WTC11 (cell line): ENCODE data around the gene CACNA2D1. TPM values are rescaled to one million over a fixed set of nuclear protein-coding genes. Genes with fewer than 3 reads are reported as not detected.

ENCODE experiments used
- ATAC-seq: fragments of 200-7000 bp; cut with Tn5 transposase; 2 replicates; pipeline ENCODE4 v1.10.0; 2021; ENCODE audit warnings: mild to moderate bottlenecking, moderate library complexity
- CTCF ChIA-PET: fragments of 300-600 bp; sonication (Branson Sonifier 250); formaldehyde crosslinking; loops from one replicate; lab custom pipeline; 2021; ENCODE audit warnings: antibody characterized with exemption; lab: Charles Lee
- POLR2A ChIA-PET: fragments of 350-600 bp; sonication (Branson Sonifier 250); formaldehyde crosslinking; loops from one replicate; lab custom pipeline; 2021; ENCODE audit warnings: antibody characterized with exemption; lab: Charles Lee
- DNase-seq: peaks from one replicate; pipeline ENCODE4 v3.0.0; 2021; ENCODE audit warnings: low spot score
- H3K27ac Mint-ChIP-seq: 2 replicates; pipeline ENCODE4 v1.8.0; 2021; ENCODE audit warnings: mixed read lengths
- H3K27me3 Mint-ChIP-seq: 2 replicates; pipeline ENCODE4 v1.8.0; 2021; ENCODE audit warnings: low read depth, mild to moderate bottlenecking, moderate library complexity, mixed read lengths
- H3K36me3 Mint-ChIP-seq: 2 replicates; pipeline ENCODE4 v1.8.0; 2021; ENCODE audit warnings: mixed read lengths
- H3K4me1 Mint-ChIP-seq: 2 replicates; pipeline ENCODE4 v1.8.0; 2022; ENCODE audit warnings: mixed read lengths
- H3K4me3 Mint-ChIP-seq: 2 replicates; pipeline ENCODE4 v1.8.0; 2021; ENCODE audit warnings: mild to moderate bottlenecking, moderate library complexity, mixed read lengths
- H3K9me3 Mint-ChIP-seq: 2 replicates; pipeline ENCODE4 v1.8.0; 2021; ENCODE audit warnings: mixed read lengths
- CBFB ChIP-seq: sonication (generic); formaldehyde crosslinking; IDR thresholded peaks from 2 replicates; pipeline ENCODE4 v1.8.1; 2022; ENCODE audit warnings: mild to moderate bottlenecking, low read depth, missing genetic modification reagents
- CREM ChIP-seq: sonication (generic); formaldehyde crosslinking; IDR thresholded peaks from 2 replicates; pipeline ENCODE4 v1.8.1; 2022; ENCODE audit warnings: mild to moderate bottlenecking, missing genetic modification reagents, moderate library complexity
- ETV6 ChIP-seq: sonication (generic); formaldehyde crosslinking; IDR thresholded peaks from 2 replicates; pipeline ENCODE4 v1.8.1; 2022; ENCODE audit warnings: mild to moderate bottlenecking, missing genetic modification reagents
- FOXJ3 ChIP-seq: sonication (generic); formaldehyde crosslinking; IDR thresholded peaks from 2 replicates; pipeline ENCODE4 v1.9.0; 2021; ENCODE audit warnings: missing genetic modification reagents, mild to moderate bottlenecking, borderline replicate concordance
- FOXP1 ChIP-seq: sonication (generic); formaldehyde crosslinking; IDR thresholded peaks from 2 replicates; pipeline ENCODE4 v1.8.0; 2022; ENCODE audit warnings: missing genetic modification reagents, mild to moderate bottlenecking, moderate library complexity, borderline replicate concordance
- GTF2I ChIP-seq: fragments of 250-450 bp; sonication (Bioruptor Pico); conservative IDR thresholded peaks from 2 replicates; pipeline ENCODE4 v1.4.0; 2021; ENCODE audit warnings: mild to moderate bottlenecking
- NFYB ChIP-seq: sonication (generic); formaldehyde crosslinking; conservative IDR thresholded peaks from 2 replicates; pipeline ENCODE4 v1.8.0; 2022; ENCODE audit warnings: low read depth, missing genetic modification reagents
- TCF7 ChIP-seq: sonication (generic); formaldehyde crosslinking; IDR thresholded peaks from 2 replicates; pipeline ENCODE4 v1.8.0; 2022; ENCODE audit warnings: mild to moderate bottlenecking, low read depth, missing genetic modification reagents, moderate library complexity
- ZNF396 ChIP-seq: fragments of 250-450 bp; sonication (Bioruptor Pico); IDR thresholded peaks from 2 replicates; pipeline ENCODE4 v1.8.0; 2021; ENCODE audit warnings: mild to moderate bottlenecking, moderate library complexity, borderline replicate concordance
- total RNA-seq: library from RNA; stranded (reverse); gene quantifications from 3 replicates; pipeline ENCODE4 v1.2.3, GENCODE V29; 2021
- TF ChIP-seq, protein P1 (sequence below): fragments of 250-450 bp; sonication (Bioruptor Pico); IDR thresholded peaks from 2 replicates; pipeline ENCODE4 v1.9.0; 2021; ENCODE audit warnings: mild to moderate bottlenecking
- TF ChIP-seq, protein P2 (sequence below): fragments of 250-450 bp; sonication (Bioruptor Pico); conservative IDR thresholded peaks from 2 replicates; pipeline ENCODE4 v1.9.0; 2021; ENCODE audit warnings: mild to moderate bottlenecking
- TF ChIP-seq, protein P3 (sequence below): fragments of 250-450 bp; sonication (Bioruptor Pico); IDR thresholded peaks from 2 replicates; pipeline ENCODE4 v1.8.0; 2021; ENCODE audit warnings: mild to moderate bottlenecking
- TF ChIP-seq, protein P4 (sequence below): sonication (generic); formaldehyde crosslinking; IDR thresholded peaks from 2 replicates; pipeline ENCODE4 v1.8.0; 2022; ENCODE audit warnings: mild to moderate bottlenecking, missing genetic modification reagents
- TF ChIP-seq, protein P5 (sequence below): sonication (generic); formaldehyde crosslinking; IDR thresholded peaks from 2 replicates; pipeline ENCODE4 v1.8.1; 2023; ENCODE audit warnings: mild to moderate bottlenecking, missing genetic modification reagents

CACNA2D1 gene
- total RNA-seq, 1 experiment from 2014 or later = 33.3 TPM

DNA sequence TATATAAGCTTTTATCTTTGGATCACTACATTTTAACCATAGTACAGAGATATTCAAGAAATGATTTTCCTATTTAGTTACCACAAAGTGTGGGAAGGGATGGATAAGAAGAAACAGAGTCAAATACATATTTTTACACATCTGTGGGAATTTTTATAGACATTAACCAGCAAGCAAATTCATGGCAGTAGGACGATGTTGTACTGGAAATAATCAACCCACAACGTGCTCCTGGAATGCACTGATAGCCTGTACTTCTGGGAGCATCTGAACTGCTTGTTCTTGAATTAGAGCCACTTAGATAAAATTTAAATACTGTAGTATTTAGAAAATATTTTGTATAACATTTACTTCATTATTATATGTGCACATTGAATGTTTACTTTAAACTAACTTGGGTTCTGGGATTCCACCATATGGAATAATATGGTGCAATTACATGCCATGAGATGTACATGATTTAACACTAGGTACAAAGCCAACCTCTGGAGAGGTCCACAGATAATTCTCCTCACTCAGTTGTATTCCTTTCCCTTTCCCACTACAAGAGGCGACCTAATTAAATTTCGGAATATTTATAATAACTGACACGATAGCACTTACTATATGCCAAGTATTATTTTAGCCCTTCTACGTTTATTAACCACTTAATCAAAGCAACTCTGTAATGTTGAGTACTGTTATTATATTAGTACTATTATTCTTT, 508.8 kb downstream of the CACNA2D1 start (continued):
- TF ChIP-seq, protein P1, sequence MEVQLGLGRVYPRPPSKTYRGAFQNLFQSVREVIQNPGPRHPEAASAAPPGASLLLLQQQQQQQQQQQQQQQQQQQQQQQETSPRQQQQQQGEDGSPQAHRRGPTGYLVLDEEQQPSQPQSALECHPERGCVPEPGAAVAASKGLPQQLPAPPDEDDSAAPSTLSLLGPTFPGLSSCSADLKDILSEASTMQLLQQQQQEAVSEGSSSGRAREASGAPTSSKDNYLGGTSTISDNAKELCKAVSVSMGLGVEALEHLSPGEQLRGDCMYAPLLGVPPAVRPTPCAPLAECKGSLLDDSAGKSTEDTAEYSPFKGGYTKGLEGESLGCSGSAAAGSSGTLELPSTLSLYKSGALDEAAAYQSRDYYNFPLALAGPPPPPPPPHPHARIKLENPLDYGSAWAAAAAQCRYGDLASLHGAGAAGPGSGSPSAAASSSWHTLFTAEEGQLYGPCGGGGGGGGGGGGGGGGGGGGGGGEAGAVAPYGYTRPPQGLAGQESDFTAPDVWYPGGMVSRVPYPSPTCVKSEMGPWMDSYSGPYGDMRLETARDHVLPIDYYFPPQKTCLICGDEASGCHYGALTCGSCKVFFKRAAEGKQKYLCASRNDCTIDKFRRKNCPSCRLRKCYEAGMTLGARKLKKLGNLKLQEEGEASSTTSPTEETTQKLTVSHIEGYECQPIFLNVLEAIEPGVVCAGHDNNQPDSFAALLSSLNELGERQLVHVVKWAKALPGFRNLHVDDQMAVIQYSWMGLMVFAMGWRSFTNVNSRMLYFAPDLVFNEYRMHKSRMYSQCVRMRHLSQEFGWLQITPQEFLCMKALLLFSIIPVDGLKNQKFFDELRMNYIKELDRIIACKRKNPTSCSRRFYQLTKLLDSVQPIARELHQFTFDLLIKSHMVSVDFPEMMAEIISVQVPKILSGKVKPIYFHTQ = no peak
- TF ChIP-seq CBFB = no peak

DNA sequence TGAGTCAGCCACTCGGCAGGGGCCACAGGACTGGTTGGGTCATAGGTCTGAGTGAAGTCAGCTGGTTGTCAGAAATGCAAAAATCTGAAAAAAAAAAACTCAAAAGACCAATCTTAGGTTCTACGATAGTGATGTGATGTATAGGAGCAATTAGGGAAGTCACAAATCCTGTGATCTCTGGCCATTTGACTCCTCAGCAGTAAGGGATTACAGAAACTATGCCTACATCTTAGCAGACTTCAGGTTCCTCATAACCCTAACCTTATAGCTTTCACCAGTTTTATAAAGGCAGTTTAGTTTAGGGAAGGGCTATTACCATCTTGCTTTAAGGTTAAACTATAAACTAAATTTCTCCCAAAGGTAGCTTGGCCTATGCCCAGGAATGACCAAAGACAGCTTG, 510.6 kb downstream of the CACNA2D1 start:
- DNase-seq (no peak), ATAC-seq (no peak)
- Mint-ChIP-seq H3K27me3 (no peaks in the 10 kb centered on the region), H3K27ac (no peak overlapping the region), H3K9me3 (peaks cover 3% of the 10 kb centered on the region; the same call in 1 of the 2 replicates), H3K4me1 (0 out of 2 replicates have a peak, but pooled peaks cover 2% of the 10 kb centered on the region), H3K4me3 (no peak overlapping the region), H3K36me3 (no peaks in the 10 kb centered on the region)
- ChIA-PET POLR2A (no interaction called here), CTCF (no interaction called here)
- TF ChIP-seq ETV6 (CRISPR knock-in tag) (no peak), TCF7 (CRISPR knock-in tag) (no peak), ZNF396 (CRISPR knock-in tag) (no peak), NFYB (CRISPR knock-in tag) (no peak), FOXJ3 (CRISPR knock-in tag) (no peak), CREM (no peak), GTF2I (CRISPR knock-in tag) (no peak), FOXP1 (CRISPR knock-in tag) (no peak)
- TF ChIP-seq, protein P2, sequence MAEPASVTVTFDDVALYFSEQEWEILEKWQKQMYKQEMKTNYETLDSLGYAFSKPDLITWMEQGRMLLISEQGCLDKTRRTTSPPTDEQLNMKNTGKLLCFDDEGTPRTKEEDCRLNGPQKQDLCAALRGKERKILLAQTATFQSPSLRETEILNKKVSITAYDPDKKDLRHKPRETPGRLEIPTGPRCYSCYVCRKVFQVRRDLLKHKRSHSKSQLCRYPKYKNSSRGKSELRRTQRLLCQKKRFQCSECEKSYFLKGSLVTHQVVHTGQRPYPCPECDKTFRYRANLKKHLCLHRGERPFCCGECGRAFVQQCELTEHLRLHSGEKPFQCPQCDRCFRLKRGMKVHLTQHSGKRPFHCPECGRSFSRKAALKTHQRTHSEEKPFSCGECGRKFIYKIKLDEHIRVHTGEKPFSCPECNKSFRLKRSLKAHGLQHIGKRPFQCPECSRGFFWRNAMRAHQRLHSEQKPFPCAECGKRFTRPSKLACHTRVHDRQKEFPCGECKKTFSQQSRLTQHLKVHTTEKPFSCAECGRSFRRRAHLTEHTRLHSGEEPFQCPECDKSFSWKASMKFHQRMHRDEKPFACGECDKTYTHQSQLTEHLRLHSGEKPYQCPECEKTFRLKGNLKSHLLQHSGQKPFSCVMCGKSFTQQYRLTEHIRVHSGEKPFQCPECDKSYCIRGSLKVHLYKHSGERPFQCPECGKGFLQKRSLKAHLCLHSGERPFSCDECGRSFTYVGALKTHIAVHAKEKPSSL (CRISPR knock-in tag) = no peak
- TF ChIP-seq, protein P3, sequence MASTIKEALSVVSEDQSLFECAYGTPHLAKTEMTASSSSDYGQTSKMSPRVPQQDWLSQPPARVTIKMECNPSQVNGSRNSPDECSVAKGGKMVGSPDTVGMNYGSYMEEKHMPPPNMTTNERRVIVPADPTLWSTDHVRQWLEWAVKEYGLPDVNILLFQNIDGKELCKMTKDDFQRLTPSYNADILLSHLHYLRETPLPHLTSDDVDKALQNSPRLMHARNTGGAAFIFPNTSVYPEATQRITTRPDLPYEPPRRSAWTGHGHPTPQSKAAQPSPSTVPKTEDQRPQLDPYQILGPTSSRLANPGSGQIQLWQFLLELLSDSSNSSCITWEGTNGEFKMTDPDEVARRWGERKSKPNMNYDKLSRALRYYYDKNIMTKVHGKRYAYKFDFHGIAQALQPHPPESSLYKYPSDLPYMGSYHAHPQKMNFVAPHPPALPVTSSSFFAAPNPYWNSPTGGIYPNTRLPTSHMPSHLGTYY (CRISPR knock-in tag) = no peak
- TF ChIP-seq, protein P4, sequence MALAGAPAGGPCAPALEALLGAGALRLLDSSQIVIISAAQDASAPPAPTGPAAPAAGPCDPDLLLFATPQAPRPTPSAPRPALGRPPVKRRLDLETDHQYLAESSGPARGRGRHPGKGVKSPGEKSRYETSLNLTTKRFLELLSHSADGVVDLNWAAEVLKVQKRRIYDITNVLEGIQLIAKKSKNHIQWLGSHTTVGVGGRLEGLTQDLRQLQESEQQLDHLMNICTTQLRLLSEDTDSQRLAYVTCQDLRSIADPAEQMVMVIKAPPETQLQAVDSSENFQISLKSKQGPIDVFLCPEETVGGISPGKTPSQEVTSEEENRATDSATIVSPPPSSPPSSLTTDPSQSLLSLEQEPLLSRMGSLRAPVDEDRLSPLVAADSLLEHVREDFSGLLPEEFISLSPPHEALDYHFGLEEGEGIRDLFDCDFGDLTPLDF = no peak
- TF ChIP-seq, protein P5, sequence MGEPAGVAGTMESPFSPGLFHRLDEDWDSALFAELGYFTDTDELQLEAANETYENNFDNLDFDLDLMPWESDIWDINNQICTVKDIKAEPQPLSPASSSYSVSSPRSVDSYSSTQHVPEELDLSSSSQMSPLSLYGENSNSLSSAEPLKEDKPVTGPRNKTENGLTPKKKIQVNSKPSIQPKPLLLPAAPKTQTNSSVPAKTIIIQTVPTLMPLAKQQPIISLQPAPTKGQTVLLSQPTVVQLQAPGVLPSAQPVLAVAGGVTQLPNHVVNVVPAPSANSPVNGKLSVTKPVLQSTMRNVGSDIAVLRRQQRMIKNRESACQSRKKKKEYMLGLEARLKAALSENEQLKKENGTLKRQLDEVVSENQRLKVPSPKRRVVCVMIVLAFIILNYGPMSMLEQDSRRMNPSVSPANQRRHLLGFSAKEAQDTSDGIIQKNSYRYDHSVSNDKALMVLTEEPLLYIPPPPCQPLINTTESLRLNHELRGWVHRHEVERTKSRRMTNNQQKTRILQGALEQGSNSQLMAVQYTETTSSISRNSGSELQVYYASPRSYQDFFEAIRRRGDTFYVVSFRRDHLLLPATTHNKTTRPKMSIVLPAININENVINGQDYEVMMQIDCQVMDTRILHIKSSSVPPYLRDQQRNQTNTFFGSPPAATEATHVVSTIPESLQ (CRISPR knock-in tag) = no peak
